Activated naive CD8-positive, alpha-beta T cell (primary cell): ENCODE results near the gene ACOT11.

Experiments
- H3K27ac Mint-ChIP-seq: one replicate; pipeline ENCODE4 v1.8.0; 2021; ENCODE audit warnings: mixed read lengths
- H3K27me3 Mint-ChIP-seq: one replicate; pipeline ENCODE4 v1.8.0; 2021; ENCODE audit warnings: mixed read lengths
- H3K36me3 Mint-ChIP-seq: one replicate; pipeline ENCODE4 v1.8.0; 2021; ENCODE audit warnings: mixed read lengths
- H3K4me1 Mint-ChIP-seq: one replicate; pipeline ENCODE4 v1.8.0; 2021; ENCODE audit warnings: low read depth, mixed read lengths
- H3K4me3 Mint-ChIP-seq: one replicate; pipeline ENCODE4 v1.8.0; 2021; ENCODE audit warnings: mild to moderate bottlenecking, mixed read lengths
- H3K9me3 Mint-ChIP-seq: one replicate; pipeline ENCODE4 v1.8.0; 2021; ENCODE audit warnings: low read depth, mixed read lengths

The ACOT11 gene

DNA sequence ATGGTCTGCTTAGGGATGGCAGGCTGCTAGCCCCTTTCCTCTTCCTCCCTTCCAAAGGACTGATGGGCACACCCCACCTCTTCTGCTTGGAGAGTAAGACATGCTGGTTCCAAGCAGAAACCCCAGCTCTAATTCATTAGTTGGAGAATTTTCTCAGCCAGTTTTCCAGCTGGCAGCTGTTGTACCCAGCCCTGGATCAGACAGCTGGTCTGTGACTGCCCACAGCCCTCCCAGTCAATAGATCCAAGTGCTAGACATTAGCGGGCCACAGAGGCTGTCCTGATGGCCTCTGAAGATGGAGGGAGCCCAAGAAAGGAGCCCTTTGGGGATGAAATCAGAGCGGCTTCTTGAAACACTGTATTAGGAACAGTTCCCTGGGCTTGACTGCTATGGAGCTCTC is 35.8 kb downstream of the ACOT11 start:
- Mint-ChIP-seq H3K4me3 (no peak overlapping the region), H3K9me3 (no peaks in the 10 kb centered on the region), H3K27ac (no peak overlapping the region), H3K4me1 (peaks cover 7% of the 10 kb centered on the region), H3K27me3 (no peaks in the 10 kb centered on the region), H3K36me3 (no peaks in the 10 kb centered on the region)

DNA sequence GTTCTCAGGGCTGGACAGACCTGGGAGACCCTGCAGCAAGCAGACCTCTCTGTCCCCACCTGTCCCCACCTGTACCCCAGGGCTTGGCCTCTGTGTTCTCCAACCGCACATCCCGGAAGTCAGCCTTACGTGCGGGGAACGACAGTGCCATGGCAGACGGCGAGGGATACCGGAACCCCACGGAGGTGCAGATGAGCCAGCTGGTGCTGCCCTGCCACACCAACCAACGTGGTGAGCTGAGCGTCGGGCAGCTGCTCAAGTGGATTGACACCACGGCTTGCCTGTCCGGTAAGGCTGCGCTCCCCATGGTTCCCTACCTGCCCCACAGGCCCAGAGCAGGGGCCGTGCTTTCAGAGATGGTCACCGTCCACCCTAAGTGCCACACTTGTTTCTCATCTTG is 36.5 kb downstream of the ACOT11 start:
- Mint-ChIP-seq H3K36me3 (no peaks in the 10 kb centered on the region), H3K4me1 (peaks cover 7% of the 10 kb centered on the region), H3K9me3 (no peaks in the 10 kb centered on the region), H3K4me3 (no peak overlapping the region), H3K27ac (no peak overlapping the region), H3K27me3 (no peaks in the 10 kb centered on the region)

DNA sequence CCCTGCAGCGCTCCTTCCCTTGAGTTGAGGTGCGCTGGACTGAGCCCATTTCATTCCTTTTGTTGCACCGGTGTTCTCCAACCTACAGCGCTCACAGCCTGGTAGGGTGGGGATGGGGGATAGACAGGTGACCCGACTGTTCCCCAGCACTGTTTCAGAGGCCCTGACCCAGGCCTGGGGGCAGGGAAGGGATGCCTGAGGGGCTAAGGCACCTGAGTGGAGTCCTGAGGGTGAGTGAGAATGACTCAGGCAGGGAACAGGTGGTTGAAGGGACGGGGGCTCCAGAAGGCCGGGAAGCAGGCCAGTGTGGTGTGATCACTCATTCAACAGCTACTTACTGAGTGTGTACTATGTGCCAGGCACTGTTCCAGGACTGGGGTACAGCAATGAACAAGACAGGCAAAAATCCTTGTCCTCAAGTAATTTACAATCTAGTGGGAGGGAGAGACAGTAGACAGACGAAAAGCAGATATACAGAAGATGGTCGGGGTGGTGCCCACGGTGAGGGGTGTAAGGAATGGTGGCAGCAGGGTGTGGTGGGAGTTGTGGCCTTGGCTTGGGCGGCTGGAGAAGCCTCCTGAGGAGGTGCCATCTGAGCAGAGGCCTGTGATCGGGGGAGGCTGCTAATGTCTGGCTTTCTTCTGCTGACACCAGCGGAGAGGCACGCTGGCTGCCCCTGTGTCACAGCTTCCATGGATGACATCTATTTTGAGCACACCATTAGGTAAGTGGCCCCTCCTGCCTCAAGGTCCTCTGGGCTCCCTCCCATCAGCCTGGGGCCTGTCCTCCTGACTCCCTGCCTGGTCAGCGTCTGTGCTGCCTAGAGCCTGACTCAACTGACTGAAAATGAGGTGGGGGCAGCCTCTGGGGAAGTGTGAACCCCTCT is 37.4 kb downstream of the ACOT11 start:
- Mint-ChIP-seq H3K4me1 (peaks cover 7% of the 10 kb centered on the region), H3K27ac (no peak overlapping the region), H3K36me3 (no peaks in the 10 kb centered on the region), H3K4me3 (no peak overlapping the region), H3K9me3 (no peaks in the 10 kb centered on the region), H3K27me3 (no peaks in the 10 kb centered on the region)

DNA sequence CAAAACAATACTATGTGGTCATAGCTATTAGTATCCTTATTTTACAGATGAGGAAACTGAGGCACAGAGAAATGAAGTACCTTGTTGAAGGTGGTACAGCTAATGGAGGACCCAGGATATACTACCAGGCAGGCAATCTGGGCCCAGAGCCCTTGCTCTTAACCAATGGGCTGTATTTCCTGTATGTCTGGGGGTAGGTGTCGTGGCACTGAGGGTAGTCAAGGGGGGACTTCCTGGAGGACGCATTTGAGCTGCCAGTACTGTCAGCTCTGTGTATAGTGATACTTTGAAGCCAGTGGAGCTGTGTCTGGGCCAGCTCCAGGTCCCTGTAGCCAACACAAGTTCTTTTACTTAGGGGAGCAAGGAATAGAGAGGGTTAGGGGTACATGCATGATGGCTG is 40.3 kb downstream of the ACOT11 start:
- H3K27ac Mint-ChIP-seq, result no peak overlapping the region
- H3K9me3 Mint-ChIP-seq, result no peaks in the 10 kb centered on the region

DNA sequence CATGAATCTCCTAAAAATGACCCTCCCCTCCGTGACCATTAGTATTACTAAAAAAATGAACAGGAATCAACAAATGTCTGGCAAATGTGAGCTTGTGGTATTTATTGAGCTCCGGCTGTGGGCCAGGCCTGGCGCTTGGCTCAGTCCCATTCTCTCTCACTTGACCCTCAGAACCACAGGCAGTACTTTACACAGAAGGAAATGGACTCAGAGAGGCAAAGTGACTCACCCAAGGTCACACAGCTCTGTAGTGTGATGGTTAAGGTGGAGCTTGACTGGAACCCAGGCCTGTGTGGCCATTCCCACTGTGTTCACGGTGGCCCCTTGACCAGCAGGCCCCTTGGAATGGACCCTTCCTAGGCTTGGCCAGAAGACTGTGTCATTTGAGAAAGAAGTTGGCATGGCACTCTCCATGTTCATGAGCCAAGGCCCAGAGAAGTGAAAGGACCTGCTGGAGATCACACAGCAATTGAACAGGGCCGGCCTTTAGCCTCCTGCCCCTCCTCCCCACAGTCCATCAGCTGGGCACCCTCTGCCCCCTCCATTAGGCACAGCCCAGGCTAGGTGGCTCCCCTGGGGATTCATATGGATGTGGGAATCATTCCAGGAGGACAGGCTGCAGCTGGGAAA is 43.2 kb downstream of the ACOT11 start:
- peaks cover 7% of the 10 kb centered on the region for H3K4me1 Mint-ChIP-seq
- H3K27me3 Mint-ChIP-seq, result no peaks in the 10 kb centered on the region
- no peak overlapping the region for H3K27ac Mint-ChIP-seq
- H3K36me3 Mint-ChIP-seq, result no peaks in the 10 kb centered on the region
- H3K4me3 Mint-ChIP-seq, result no peak overlapping the region
- H3K9me3 Mint-ChIP-seq, result no peaks in the 10 kb centered on the region

More for the DNA sequence above, 40.3 kb downstream of the ACOT11 start:
- Mint-ChIP-seq H3K4me3 (no peak overlapping the region), H3K27me3 (no peaks in the 10 kb centered on the region), H3K36me3 (no peaks in the 10 kb centered on the region), H3K4me1 (peaks cover 7% of the 10 kb centered on the region)

DNA sequence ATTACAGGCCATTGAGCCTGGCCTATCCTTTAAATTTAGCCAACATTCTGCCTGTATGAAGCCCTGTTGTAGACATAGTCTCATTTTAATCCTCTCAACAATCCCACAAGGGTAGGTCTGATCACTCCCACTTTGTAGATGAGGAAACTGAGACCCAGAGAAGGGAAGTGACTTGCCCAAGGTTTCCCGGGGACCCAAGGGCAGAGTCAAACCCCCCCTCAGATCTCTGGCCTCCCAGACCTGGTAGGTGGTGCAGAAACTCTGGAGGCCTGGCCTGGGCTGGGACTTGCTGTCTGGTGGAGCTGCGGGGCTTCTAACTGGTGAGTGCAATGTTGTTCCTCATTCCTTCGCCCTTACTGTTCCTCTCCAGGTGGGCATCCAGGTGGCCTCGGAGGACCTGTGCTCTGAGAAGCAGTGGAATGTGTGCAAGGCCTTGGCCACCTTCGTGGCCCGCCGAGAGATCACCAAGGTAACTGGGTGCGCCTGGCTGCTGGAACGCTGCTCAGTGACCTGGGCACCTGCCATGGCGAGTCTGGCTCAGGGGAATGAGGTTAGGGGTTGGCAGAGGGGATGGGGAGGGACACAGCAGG is 45.6 kb downstream of the ACOT11 start:
- Mint-ChIP-seq H3K27ac (no peak overlapping the region), H3K9me3 (no peaks in the 10 kb centered on the region), H3K36me3 (no peaks in the 10 kb centered on the region), H3K27me3 (no peaks in the 10 kb centered on the region), H3K4me1 (peaks cover 1% of the 10 kb centered on the region), H3K4me3 (no peak overlapping the region)

DNA sequence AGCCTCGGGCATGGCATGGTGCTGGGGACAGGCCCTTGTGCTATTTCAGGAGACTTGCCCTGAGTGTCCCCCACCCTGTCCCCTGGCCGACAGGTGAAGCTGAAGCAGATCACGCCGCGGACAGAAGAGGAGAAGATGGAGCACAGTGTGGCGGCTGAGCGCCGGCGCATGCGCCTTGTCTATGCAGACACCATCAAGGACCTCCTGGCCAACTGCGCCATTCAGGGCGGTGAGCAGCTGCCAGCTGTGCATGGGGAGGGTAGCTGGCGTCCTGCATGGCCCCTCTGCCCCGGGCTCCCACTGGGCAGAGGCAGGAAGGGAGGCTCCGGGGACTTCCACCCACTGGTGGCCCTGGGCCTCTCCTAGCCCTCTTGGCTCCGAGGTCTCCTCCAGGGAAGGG is 46.4 kb downstream of the ACOT11 start:
- Mint-ChIP-seq H3K4me1 (no peaks in the 10 kb centered on the region), H3K27me3 (no peaks in the 10 kb centered on the region), H3K27ac (no peak overlapping the region), H3K36me3 (no peaks in the 10 kb centered on the region), H3K9me3 (no peaks in the 10 kb centered on the region), H3K4me3 (no peak overlapping the region)

DNA sequence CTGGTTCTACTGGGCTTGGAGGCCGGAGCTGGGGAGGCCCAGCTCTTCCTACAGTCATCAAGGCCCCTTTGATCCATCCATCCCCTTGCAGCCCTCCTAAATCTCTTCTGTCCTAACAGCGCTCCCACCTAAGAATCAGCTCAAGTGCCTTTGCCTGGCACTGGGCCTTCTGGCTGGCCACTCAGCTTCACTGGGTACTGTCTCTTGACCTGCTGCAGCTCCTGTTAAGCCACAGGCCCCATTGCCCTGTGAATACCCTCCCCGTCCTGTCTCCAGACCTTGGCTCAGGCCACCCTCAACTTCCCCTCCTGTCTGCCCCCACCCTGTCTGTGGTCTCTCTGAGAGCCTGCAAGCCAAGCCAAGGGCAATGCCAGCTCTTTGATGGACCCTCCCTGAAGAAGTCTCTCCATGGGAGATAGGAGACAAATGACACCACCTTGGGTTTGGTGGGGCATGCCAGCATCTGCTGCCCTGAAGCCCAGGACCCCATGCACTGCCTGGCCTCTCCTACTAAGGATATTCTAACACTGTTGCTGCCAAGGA is 48.0 kb downstream of the ACOT11 start:
- Mint-ChIP-seq H3K4me3 (no peak overlapping the region), H3K27ac (no peak overlapping the region), H3K36me3 (no peaks in the 10 kb centered on the region), H3K4me1 (no peaks in the 10 kb centered on the region), H3K27me3 (no peaks in the 10 kb centered on the region), H3K9me3 (no peaks in the 10 kb centered on the region)

DNA sequence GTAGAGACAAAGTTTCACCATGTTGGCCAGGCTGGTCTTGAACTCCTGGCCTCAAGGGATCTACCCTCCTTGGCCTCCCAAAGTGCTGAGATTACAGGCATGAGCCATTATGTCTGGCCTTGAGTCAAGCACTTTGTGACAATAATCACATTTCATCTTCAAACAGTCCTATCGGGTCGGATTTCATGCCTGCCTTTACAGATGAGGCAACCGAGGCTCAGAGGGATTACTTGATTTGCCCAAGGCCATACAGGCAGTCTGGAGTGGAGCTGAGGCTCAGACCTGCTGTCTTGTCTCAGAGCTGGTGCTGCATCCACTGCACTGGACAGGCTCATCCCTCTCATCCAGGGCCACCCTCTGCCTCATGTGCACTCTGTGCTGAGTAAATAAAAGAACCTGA is 48.7 kb downstream of the ACOT11 start:
- H3K36me3 Mint-ChIP-seq, result no peaks in the 10 kb centered on the region
- H3K9me3 Mint-ChIP-seq, result no peaks in the 10 kb centered on the region
- no peaks in the 10 kb centered on the region for H3K4me1 Mint-ChIP-seq
- no peaks in the 10 kb centered on the region for H3K27me3 Mint-ChIP-seq
- H3K27ac Mint-ChIP-seq, result no peak overlapping the region
- no peak overlapping the region for H3K4me3 Mint-ChIP-seq

DNA sequence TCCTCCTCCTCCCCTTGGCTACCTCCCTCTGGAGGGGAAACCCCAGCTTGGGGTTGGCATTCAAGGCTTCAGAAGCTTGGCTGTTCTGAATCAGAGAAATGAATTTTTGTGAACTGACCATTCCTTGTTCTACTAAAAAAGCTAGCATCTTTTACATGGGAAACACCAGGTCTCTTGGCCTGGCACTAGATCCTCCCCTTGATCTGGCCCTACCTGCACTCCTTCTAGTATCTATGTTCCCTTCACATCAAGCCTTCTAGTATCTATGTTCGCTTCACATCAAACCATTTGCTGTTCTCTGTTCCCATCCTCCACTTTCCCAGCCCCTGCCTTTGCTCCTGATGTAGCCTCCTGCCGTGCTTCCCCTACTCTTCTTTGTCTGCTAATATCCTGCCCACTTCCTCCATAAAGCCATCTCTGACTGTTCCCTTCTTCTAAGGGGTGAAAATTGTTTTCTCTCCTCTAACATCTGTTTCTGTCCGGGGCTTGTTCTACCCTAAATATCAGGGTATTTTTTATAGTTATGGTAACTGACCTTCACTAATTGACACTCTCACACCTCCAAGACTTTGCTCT is 49.5 kb downstream of the ACOT11 start:
- Mint-ChIP-seq H3K9me3 (no peaks in the 10 kb centered on the region), H3K27me3 (no peaks in the 10 kb centered on the region), H3K36me3 (no peaks in the 10 kb centered on the region), H3K4me3 (no peak overlapping the region), H3K27ac (no peak overlapping the region), H3K4me1 (no peaks in the 10 kb centered on the region)

DNA sequence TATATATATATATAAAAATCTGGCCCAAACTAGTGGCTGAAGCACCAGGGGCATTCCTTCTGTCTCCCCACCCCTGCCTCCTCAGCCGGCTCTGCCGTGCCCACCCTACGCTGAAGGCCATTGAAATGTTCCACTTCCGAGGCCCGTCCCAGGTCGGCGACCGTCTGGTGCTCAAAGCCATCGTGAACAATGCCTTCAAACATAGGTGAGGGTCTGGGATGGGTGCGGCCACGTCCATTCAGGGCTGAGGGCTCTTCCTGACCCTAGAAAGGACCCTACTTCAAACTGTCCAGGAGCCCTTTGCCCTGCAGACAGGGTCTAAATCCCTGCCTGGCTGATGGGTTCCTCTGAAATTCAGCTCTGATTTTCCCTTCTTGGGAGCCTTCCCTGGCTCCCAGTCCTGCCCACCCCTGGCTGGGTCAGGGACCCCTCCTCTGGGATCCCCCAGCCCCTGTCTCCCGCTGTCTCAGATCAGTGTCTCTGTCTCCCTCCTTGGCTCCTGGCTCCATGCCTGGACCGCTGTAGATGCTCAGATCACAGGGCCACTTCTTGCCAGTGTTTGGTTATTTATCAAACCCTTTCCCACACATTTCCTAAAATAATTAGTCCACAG is 51.3 kb downstream of the ACOT11 start:
- Mint-ChIP-seq H3K4me1 (peaks cover 3% of the 10 kb centered on the region), H3K9me3 (no peaks in the 10 kb centered on the region)

DNA sequence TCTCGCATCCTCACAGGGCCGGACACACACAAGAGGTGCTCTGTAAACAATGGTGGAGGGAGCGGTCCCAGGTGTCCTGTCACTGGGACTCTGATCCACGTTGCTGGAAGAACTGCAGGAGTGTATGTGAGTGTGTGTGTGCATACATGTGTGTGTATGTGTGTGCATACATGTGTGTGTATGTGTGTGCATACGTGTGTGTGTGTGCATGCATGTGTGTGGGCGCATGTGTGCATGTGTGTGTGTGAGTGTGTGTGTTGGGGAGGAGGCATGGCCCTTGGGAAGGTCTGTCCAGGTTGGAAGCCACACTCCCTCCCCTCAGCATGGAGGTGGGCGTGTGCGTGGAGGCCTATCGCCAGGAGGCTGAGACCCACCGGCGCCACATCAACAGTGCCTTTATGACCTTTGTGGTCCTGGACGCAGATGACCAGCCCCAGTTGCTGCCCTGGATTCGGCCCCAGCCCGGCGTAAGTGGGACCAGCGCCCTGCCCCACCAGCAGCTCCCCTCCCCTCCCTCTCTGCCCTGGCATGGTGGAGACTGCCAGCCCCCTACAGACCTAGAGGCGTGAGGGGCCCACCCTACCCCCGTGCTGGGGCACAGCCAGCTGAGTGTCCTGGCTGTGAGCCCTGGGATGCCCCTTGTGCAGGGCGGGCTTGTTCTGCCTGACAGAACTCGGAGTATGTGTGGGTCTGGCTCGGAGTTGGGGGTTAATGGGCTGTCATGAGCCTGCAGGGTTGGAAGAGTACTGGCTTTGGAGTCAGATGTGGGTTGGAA is 53.1 kb downstream of the ACOT11 start:
- H3K4me3 Mint-ChIP-seq, result no peak overlapping the region
- no peaks in the 10 kb centered on the region for H3K27me3 Mint-ChIP-seq
- peaks cover 12% of the 10 kb centered on the region for H3K4me1 Mint-ChIP-seq
- no peak overlapping the region for H3K27ac Mint-ChIP-seq
- no peaks in the 10 kb centered on the region for H3K9me3 Mint-ChIP-seq
- no peaks in the 10 kb centered on the region for H3K36me3 Mint-ChIP-seq

More for the DNA sequence above, 51.3 kb downstream of the ACOT11 start:
- Mint-ChIP-seq H3K27me3 (no peaks in the 10 kb centered on the region), H3K27ac (no peak overlapping the region), H3K36me3 (no peaks in the 10 kb centered on the region), H3K4me3 (no peak overlapping the region)

DNA sequence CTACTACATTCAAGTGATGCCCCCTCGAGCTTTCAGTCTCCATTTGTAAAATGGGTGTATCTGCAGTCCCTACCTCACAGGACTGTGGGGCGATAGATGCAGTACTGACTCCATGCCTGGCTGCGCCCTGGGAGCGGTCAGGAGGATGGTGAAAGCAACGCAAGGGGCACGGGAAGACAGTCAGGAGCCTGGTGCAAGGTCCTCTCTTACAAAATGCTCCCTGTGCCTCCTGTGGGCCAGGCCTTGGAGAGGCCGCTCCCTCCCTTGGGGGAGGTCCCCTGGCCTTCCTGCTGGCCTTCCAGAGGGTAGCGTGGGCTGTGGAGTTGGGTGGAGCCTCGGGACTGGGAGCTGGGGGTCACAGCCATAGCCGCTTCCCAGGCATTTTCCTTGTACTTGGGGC is 53.7 kb downstream of the ACOT11 start:
- no peaks in the 10 kb centered on the region for H3K27me3 Mint-ChIP-seq

DNA sequence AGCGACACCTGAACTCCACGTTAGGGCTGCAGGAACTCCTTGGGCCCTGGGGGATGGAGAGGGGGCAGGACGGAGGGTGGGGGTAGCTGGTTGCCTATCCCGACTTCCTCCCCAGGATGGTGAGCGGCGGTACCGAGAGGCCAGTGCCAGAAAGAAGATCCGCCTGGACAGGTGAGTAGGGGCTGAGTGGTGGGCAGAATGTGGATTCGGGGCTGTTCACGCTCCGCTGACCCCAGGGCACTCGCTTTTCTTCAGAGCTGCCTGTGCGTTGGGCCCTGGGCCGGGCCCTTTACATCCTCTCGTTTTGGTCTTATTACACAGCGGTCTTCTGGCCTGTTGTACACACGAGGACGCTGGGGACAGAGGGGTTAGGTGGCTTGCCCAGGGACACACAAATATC is 54.5 kb downstream of the ACOT11 start:
- Mint-ChIP-seq H3K27me3 (no peaks in the 10 kb centered on the region), H3K9me3 (no peaks in the 10 kb centered on the region), H3K4me1 (peaks cover 12% of the 10 kb centered on the region), H3K27ac (no peak overlapping the region), H3K4me3 (no peak overlapping the region), H3K36me3 (no peaks in the 10 kb centered on the region)

More for the DNA sequence above, 53.7 kb downstream of the ACOT11 start:
- no peaks in the 10 kb centered on the region for H3K36me3 Mint-ChIP-seq
- peaks cover 12% of the 10 kb centered on the region for H3K4me1 Mint-ChIP-seq
- H3K9me3 Mint-ChIP-seq, result no peaks in the 10 kb centered on the region
- no peak overlapping the region for H3K27ac Mint-ChIP-seq
- H3K4me3 Mint-ChIP-seq, result no peak overlapping the region
